Spleen (tissue), 7 donors: ENCODE data around the gene NANS.

Experiments
- POLR2A ChIP-seq, 3 donors: fragments of 450-650 bp; IDR thresholded peaks; one replicate each; pipeline ENCODE4 v1.5.1; 2017; ENCODE audit warnings: antibody characterized with exemption in 3 of 3, mild to moderate bottlenecking in 1 of 3
- POLR2AphosphoS5 ChIP-seq, 3 donors: sonication (generic); formaldehyde crosslinking; IDR thresholded peaks; one replicate each; pipeline ENCODE4 v1.5.1; 2017; ENCODE audit warnings: antibody characterized with exemption in 3 of 3
- TF ChIP-seq, protein P1 (sequence below), 11 experiments: fragments of 200-600 bp in 7 of 11; fragments of 450-650 bp in 4 of 11; sonication (generic) in 4 of 11; IDR thresholded peaks in 8 of 11; conservative IDR thresholded peaks in 3 of 11; 1 replicate in 7 of 11; 2 replicates in 4 of 11; pipeline versions ENCODE4 v1.4.0 to v1.8.0; 2016 to 2021; ENCODE audit warnings: antibody characterized with exemption in 11 of 11, inconsistent platforms in 4 of 11, mild to moderate bottlenecking in 1 of 11
- donor health status: DM: no; HTN: no; CAD: no; lungs with moderate emphysema.
- donor health status: DM: no; HTN: no; CAD: no.
- donor health status: DM: no; HTN: no; CAD: no.

DNA sequence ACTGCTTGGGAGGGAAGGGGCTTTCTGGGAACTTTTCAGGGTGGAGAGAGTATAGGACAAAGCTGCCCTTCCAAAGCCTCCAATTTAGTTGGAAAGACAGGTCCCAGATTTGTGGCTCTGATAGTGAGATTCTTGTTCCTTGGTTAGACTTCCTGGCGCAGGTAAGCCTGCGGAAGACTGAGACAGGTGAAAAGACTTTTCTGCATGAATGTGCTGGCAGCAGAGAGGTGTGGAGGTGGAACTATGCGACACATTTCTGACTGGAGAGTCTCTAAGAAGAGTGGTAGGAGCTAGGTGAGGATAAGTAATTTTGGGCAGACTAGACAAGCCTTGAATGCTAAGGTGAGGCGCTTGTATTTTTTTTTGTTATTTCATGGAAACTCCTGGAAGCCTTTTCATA is 29.9 kb downstream of the NANS start:
- TF ChIP-seq, protein P1, sequence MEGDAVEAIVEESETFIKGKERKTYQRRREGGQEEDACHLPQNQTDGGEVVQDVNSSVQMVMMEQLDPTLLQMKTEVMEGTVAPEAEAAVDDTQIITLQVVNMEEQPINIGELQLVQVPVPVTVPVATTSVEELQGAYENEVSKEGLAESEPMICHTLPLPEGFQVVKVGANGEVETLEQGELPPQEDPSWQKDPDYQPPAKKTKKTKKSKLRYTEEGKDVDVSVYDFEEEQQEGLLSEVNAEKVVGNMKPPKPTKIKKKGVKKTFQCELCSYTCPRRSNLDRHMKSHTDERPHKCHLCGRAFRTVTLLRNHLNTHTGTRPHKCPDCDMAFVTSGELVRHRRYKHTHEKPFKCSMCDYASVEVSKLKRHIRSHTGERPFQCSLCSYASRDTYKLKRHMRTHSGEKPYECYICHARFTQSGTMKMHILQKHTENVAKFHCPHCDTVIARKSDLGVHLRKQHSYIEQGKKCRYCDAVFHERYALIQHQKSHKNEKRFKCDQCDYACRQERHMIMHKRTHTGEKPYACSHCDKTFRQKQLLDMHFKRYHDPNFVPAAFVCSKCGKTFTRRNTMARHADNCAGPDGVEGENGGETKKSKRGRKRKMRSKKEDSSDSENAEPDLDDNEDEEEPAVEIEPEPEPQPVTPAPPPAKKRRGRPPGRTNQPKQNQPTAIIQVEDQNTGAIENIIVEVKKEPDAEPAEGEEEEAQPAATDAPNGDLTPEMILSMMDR (IDR thresholded peaks at IDR 0.05 in 8 of 11, conservative IDR thresholded peaks at IDR 0.05 in 3 of 11) = no peak
- TF ChIP-seq POLR2A (IDR thresholded peaks at IDR 0.05) (no peak), POLR2AphosphoS5 (IDR thresholded peaks at IDR 0.05) (no peak)
